GM21786 (cell line): ENCODE results near the gene KCNAB2.

Source experiments
- ATAC-seq: cut with Tn5 transposase; IDR thresholded peaks from one replicate; pipeline ENCODE4 v1.9.1; 2021; ENCODE audit not compliant: unreplicated experiment

The KCNAB2 gene

GRCh38 chr1:6094801-6095505, 49.3 kb downstream of the KCNAB2 start:
- no peak for ATAC-seq

DNA sequence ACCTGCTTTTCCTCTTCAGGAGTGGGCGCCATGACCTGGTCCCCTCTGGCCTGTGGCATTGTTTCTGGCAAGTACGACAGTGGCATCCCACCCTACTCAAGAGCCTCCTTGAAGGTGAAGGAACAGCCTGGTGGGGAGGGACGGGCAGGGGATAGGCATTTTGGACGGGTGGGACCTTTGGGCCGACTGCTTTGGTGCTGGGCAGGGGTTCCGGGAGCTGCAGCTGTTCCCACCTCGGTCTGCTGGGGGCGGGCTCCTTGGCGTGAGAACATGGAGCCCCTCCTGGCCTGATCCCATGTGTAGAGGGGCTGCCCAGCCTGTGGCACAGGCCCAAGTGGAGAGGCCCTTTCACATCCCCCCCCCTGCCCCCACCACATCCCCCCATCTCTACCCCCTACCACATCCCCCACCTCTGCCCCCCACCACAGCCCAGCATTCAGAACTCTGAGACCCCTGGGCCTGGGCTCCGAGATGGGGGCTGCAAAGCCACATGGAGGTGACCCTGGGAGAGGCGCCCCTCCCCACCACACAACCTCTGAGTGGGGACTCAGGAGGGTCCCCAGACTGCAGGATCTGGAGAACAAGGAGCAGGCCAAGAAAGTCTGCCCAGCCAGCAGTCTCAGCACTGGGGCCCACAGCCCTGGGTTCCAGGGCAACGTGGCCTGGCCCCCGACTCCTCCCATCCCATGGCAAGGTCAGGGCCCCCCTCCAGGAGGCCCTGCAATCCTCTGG, 50.0 kb downstream of the KCNAB2 start:
- ATAC-seq: no peak

GRCh38 chr1:6096243-6097116, 50.8 kb downstream of the KCNAB2 start:
- ATAC-seq: no peak

DNA sequence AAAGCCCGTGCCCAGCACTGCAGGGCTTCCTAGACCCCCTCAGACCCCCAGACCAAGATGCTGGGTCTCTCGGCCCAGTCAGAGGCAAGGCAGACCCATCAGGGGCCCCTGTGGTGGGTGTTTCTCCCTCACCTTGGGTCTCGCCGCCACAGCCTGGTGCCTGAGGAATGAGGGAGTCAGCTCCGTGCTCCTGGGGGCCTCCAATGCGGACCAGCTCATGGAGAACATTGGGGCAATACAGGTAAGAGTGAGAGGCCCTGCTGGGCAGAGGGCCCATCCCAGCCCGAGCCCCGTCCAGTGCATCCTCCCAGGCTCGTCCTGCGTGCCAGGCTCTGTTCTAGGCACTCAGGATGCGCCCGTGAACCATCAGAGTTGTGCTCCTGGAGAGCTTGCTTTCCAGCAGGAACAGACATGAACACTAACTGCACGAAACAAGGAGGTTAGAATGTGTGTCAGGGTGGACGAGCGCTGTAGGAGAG, 51.5 kb downstream of the KCNAB2 start:
- ATAC-seq: no peak

GRCh38 chr1:6097824-6098223, 52.1 kb downstream of the KCNAB2 start:
- ATAC-seq: no peak

- ATAC-seq: no peak
Observed at GRCh38 chr1:6098303-6099215, 52.9 kb downstream of the KCNAB2 start.

DNA sequence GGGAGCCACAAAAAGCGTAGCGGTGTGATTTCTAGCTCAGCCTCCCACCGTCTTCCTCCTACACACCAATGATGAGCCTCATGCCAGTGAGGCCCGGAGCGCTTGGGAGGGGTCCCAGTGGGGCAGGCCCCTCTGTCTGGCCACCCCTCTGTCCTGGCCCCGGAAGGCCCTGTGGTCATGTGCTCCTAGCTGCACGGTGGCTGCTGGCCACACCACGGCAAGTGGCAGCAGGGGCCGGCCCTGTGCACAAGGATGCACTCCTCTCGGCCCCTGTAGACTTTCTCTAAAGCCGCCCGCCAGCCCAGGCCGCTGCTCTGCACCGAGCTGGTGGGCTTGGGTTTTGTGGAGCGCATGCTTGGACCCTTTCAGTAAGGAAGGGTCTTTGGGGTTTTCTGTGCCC, 53.6 kb downstream of the KCNAB2 start:
- ATAC-seq: no peak

GRCh38 chr1:6099787-6100765, 54.4 kb downstream of the KCNAB2 start:
- no peak for ATAC-seq

- ATAC-seq: no peak
Observed at GRCh38 chr1:6100861-6101783, 55.4 kb downstream of the KCNAB2 start.

DNA sequence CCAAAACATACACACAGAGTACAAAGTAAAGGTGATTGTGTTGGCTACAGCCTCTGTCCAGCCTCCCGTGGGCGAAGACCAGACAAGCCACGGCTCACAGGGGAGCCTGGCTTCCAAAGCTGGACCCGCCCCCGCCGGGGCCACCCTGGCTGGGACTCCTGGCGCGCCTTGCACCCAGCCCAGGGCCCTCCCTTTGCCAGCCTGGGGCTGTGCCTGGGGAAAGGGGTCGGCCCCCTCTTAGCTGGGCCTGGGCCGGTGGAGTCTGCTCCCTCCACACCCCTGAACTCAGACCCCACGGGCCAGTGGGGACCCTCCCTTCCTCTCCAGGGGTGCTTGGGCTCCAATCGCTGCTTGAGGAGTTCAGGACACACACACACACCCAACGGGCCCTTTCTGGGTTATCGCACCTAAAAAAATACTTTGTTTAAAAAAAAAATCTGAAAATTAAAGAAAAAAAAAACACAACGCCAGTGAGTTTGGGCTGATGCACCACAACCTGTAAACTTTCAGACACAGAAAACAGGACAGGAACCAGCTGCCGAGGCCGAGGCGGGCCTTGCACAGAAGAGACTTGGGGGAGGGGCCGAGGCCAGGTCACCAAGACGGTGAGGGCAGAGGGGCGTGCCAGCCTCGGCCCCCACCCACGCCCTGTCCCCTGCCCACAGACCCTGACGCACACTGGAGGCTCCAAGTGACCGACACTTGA, 56.3 kb downstream of the KCNAB2 start:
- ATAC-seq: no peak

DNA sequence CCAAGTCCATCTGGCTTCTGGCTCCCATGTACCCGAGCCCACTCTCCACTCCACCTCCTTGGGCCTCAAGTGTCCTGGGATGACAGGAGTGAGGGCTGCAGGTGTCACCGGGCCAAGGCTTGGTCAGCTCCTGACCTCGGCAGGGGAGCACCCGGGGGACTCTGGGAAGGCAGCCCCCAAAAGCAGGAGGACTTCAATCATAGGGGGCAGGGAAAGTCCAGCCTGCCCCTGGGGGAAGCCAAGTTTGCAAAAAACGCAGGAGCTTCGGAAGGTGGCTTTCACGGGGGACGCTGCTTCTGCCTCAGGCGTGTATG, 56.8 kb downstream of the KCNAB2 start:
- ATAC-seq: no peak

DNA sequence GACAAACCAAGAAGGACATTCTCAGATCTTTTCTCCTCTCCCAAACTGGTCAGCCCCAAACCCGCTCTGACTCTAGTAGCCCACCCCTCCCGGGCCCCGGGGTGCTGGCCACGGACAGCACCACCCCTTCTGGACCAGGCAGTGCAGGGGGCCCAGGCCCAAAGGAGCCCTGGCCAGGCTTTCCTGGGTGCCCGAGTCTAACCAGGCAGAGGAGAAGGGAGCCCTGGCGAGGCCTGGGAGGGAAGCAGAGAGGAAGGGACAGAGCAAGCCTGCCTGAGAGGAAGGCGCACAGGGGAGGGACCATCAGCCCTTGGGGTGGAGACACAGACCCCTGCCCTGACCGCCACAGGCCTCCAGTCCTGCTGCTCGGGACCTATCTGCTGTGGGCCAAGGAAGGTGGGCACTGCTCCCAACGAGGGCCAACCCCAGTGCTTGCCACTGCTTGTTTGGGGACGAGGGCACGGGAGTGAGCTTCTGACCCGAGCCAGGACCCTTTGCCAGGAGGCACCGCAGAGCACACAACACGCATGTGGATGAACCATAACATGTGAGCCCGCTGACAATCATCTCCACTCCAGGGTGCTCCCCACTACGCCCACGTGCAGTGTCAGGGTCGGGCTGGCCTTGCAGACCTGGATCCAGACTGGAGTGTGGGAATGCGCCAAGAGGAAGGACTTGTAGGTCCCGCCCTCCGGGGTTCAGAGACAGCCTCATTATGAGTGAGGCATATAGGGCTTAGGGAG, 57.6 kb downstream of the KCNAB2 start:
- ATAC-seq: no peak

DNA sequence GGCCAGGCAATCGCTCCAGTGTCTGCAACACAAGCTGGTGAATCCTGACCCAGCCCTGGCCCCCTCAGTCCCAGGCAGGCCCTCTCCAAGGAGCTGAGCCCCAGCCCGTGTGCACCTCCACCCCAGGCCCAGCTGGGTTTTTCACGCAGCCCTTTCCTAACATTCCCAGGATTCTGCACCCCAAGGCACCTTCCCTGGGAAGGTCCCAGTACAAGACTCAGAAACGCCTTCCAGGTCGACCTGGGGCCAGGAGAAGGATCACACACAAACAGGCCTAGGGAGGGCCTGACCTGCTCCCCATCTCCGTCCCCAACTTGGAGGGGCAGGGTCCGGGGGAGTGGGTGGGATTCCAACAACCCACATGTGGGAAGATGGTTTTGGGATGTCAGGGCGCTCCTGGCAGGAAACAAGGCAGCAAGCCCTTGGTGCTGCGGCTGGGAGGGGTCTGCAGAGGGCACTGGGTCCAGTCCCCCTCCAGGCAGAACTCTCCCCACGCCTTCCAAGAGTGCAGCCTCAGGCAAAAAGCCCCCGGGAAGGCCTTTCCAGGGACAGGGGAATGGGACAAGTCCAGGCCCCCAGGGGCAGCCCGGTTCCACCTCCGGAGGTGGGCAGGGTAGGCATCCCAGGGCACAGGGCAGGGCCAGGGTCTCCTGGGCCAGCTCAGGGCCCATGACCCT, 58.3 kb downstream of the KCNAB2 start:
- ATAC-seq: no peak

- ATAC-seq: no peak
Observed at GRCh38 chr1:6104631-6105030, 58.9 kb downstream of the KCNAB2 start.

DNA sequence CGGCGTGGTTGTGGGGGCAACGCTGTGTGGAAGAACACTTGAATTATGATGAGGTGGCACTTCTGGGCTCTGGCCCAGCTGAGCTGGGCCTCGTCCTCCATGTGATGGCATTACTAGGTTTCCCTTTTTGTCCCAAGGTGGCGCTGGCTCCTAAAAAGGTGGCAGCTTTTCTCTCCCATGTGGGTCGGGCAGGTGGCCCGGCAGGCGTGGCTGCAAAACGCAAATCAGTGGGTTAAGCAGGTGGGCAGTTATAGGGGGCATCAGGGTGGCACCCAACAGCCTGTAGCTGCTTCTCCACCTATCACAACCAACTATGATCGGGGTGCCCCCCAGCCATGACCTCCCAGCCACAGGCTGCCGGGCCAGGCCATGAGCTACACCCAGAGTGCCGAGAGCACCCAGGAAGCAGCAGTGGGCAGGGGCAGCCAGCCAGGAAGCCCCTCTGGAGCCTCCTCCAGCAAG, 59.6 kb downstream of the KCNAB2 start:
- ATAC-seq: no peak

DNA sequence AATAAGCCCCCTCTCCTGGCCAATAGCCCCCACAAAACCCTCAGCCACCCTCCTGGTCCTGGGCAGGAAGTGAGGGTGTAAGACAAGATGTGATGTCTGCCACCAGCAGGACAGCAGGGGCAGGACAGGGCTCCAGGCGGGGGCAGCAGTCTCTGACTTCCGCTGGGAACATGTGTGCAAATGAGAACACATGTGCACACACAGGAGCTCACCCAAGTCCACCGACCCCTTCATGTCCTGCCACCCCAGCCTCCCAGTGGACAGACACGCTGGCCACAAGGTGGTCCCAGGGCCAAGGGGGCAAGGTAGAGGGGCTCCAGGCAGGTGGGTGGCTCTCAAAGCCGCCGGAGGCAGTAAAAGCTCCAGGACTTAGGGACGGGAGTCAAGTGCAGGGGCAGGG, 60.1 kb downstream of the KCNAB2 start:
- no peak for ATAC-seq
